Measurements from ENCODE around the gene TBC1D8. TPM values are rescaled to one million over a fixed set of nuclear protein-coding genes. Genes with fewer than 3 reads are reported as not detected.

TBC1D8 gene
- total and polyA plus RNA-seq, 2 of the 13 experiments (the other 11 are each of a cell fraction or from before 2014, with no cell fraction given) = 45.1 to 95.4 TPM

GRCh38 chr2:101150306-101151145, 656 bp downstream of the TBC1D8 start:
- FAIRE-seq (no peak), DNase-seq (ENCODE audit: low spot score) (no peak), ATAC-seq (peak; percentile 42)
- Histone ChIP-seq H3K4me1 (ENCODE audit: insufficient read depth, low read length) (peaks cover 69% of the 10 kb centered on the region), H2AFZ (ENCODE audit: low read length) (no peak overlapping the region), H3K27ac (ENCODE audit: extremely low read length, insufficient read depth, low read length) (peak overlapping the region; percentile 74), H3K9me3 (ENCODE audit: low read length) (no peaks in the 10 kb centered on the region), H3K27me3 (ENCODE audit: control insufficient read depth in 1 of 2, insufficient read depth in 2 of 2, low read length in 2 of 2) (no peaks in the 10 kb centered on the region; a peak in 1 of 5 replicates), H3K9ac (ENCODE audit: insufficient read depth, low read depth, low read length) (peak overlapping the region; percentile 89), H3K4me2 (ENCODE audit: low read depth, low read length) (peak overlapping the region; percentile 95), H3K4me3 (replicated peaks in 1 of 3; ENCODE audit: insufficient read depth in 1 of 3, low read depth in 2 of 3, low read length in 3 of 3) (peak overlapping the region; percentile 83 to 97 (median 89)), H3K36me3 (replicated peaks in 1 of 2; ENCODE audit: control insufficient read depth in 1 of 2, insufficient read depth in 2 of 2, low read length in 2 of 2) (peaks cover 2 to 9% of the 10 kb centered on the region in 2 experiments; a peak in 3 of 5 replicates), H4K20me1 (ENCODE audit: insufficient read depth, low read length) (peaks cover 40% of the 10 kb centered on the region), H3K79me2 (ENCODE audit: insufficient read depth, low read length) (peaks cover 53% of the 10 kb centered on the region)
- intact Hi-C loops (cut with micrococcal nuclease; ENCODE audit: unreplicated experiment) = no loop called here
- ChIA-PET CTCF (ENCODE audit: low intra/inter-chr PET ratio, low total read pairs) (interaction anchor here (5.8 kb wide), 1 partner anchor 113 kb away, joined by 93 read pairs; no protein-coding TSS in a partner anchor), POLR2A (interaction anchor here (1.2 to 6.4 kb wide), 15 partner anchors 10 to 148 kb away, joined by 4 to 54 read pairs (median 9); partner anchors contain the start of gene RPL31)
- in situ Hi-C loops (cut with HindIII; ENCODE audit: extremely low pct_ligation_motif_present, low pct_unique_long_range_greater_than_20kb) = loop anchor here (5.0 to 25.0 kb wide), 2 partner anchors 113 to 563 kb away; no protein-coding TSS in a partner anchor
- WGBS (ENCODE audit: low lambda C conversion rate) = 0% methylated on average over 37 of the region's 76 CpGs
- BruUV-seq (replicated peaks) = TSS peak; percentile 46
- peak; percentile 38 for TF ChIP-seq MED8 (CRISPR knock-in tag; IDR thresholded peaks at IDR 0.05; ENCODE audit: insufficient replicate concordance)
- TF ChIP-seq ZNF678 (CRISPR knock-in tag; IDR thresholded peaks at IDR 0.05) = peak; percentile 66; the same call in 1 of the 2 replicates
- peak; percentile 99 for TF ChIP-seq ZNF800 (CRISPR knock-in tag; IDR thresholded peaks at IDR 0.05)
- TF ChIP-seq ZNF251 (CRISPR knock-in tag; IDR thresholded peaks at IDR 0.05) = no peak
- TF ChIP-seq STAG1 (CRISPR knock-in tag; IDR thresholded peaks at IDR 0.05) = peak; percentile 54
- TF ChIP-seq ZBTB7A (CRISPR knock-in tag; IDR thresholded peaks at IDR 0.05) = peak; percentile 26; the same call in 1 of the 2 replicates
- no peak for TF ChIP-seq ZNF562 (CRISPR knock-in tag; IDR thresholded peaks at IDR 0.05; ENCODE audit: borderline replicate concordance)
- TF ChIP-seq ZNF883 (CRISPR knock-in tag; IDR thresholded peaks at IDR 0.05; ENCODE audit: not compliant biosample characterization) = peak; percentile 69
- TF ChIP-seq ZNF501 (CRISPR knock-in tag; IDR thresholded peaks at IDR 0.05) = peak; percentile 38; the same call in 1 of the 2 replicates
- TF ChIP-seq MXI1 (IDR thresholded peaks at IDR 0.05; ENCODE audit: borderline replicate concordance, low read depth, low read length) = peak; percentile 42; the same call in 1 of the 3 replicates
- peak; percentile 68 for TF ChIP-seq ASH2L (IDR thresholded peaks at IDR 0.05; ENCODE audit: insufficient read length, low read depth, low read length)
- 0 out of 2 replicates have a peak, but pooled peaks have one; percentile 59 for TF ChIP-seq HNRNPL (IDR thresholded peaks at IDR 0.05; ENCODE audit: low read depth, low read length)
- 0 out of 2 replicates have a peak, but pooled peaks have one; percentile 32 for TF ChIP-seq SNAPC4 (CRISPR knock-in tag; IDR thresholded peaks at IDR 0.05)
- TF ChIP-seq ESRRA (CRISPR knock-in tag; IDR thresholded peaks at IDR 0.05; ENCODE audit: low read depth) = no peak
- no peak for TF ChIP-seq SOX13 (IDR thresholded peaks at IDR 0.05)
- TF ChIP-seq SOX13 (CRISPR knock-in tag; conservative IDR thresholded peaks at IDR 0.05 in 1 of 2, IDR thresholded peaks at IDR 0.05 in 1 of 2) = peak in 1 of 2 experiments; percentile 11; a peak in 1 of 4 replicates

Data from HepG2 (cell line).